Measurements from ENCODE around the gene AP2B1.

GRCh38 chr17:35578929-35579432, 8.1 kb upstream of the AP2B1 start:
- TF ChIP-seq CTCF (IDR thresholded peaks at IDR 0.05): no peak
- TF ChIP-seq POLR2A (IDR thresholded peaks at IDR 0.05): no peak

All from adrenal gland (tissue), 5 donors.